Esophagus muscularis mucosa (tissue), 4 donors: Measurements from ENCODE around the gene AFAP1L1.

ENCODE experiments used
- CTCF ChIP-seq, 3 experiments: fragments of 200-600 bp in 2 of 3; fragments of 450-650 bp in 1 of 3; sonication (generic) in 2 of 3; IDR thresholded peaks; one replicate each; pipeline ENCODE4 v1.5.1; 2017 to 2019; ENCODE audit warnings: antibody characterized with exemption in 3 of 3, mild to moderate bottlenecking in 2 of 3, moderate library complexity in 1 of 3
- EP300 ChIP-seq: sonication (generic); formaldehyde crosslinking; IDR thresholded peaks from one replicate; pipeline ENCODE4 v1.6.1; 2017; ENCODE audit warnings: antibody characterized with exemption
- POLR2A ChIP-seq: fragments of 450-650 bp; IDR thresholded peaks from one replicate; pipeline ENCODE4 v1.6.1; 2017; ENCODE audit warnings: antibody characterized with exemption, moderate library complexity, mild to moderate bottlenecking, low read depth
- POLR2AphosphoS5 ChIP-seq, 2 donors: sonication (generic); formaldehyde crosslinking; IDR thresholded peaks; one replicate each; pipeline ENCODE4 v1.6.1; 2017; ENCODE audit warnings: antibody characterized with exemption in 2 of 2

GRCh38 chr5:149246906-149247305, 24.8 kb upstream of the AFAP1L1 start:
- TF ChIP-seq CTCF (IDR thresholded peaks at IDR 0.05) (no peak), POLR2AphosphoS5 (IDR thresholded peaks at IDR 0.05) (no peak), POLR2A (no peak), EP300 (no peak)
